H1 (cell line): ENCODE data around the gene AGXT2. TPM values are rescaled to one million over a fixed set of nuclear protein-coding genes. Genes with fewer than 3 reads are reported as not detected.

Experiments used
- CTCF ChIA-PET: fragments of 300-600 bp; sonication (Branson Sonifier 250); formaldehyde crosslinking; loops from one replicate; lab custom pipeline; 2021; ENCODE audit not compliant: partially characterized antibody; lab: Charles Lee
- POLR2A ChIA-PET: fragments of 300-600 bp; sonication (Branson Sonifier 250); formaldehyde crosslinking; loops from one replicate; lab custom pipeline; 2021; ENCODE audit warnings: inconsistent platforms; ENCODE audit not compliant: partially characterized antibody; lab: Charles Lee
- DNase-seq, 2 experiments: peaks; one replicate each; pipeline versions ENCODE4 v3.0.0 to v3.0.0-alpha.2; 2010 to 2022; ENCODE audit warnings: low spot score in 2 of 2, low read depth in 1 of 2, mixed read lengths in 1 of 2
- FAIRE-seq: peaks from 2 replicates; lab custom pipeline; 2011; peaks lifted over from hg19 to GRCh38; lab: Jason Lieb, UNC
- H2AFZ ChIP-seq: 2 replicates; pipeline ENCODE4 v1.8.1; 2012; ENCODE audit warnings: low read length, inconsistent platforms
- H2AK5ac ChIP-seq: 2 replicates; pipeline ENCODE4 v1.6.1; 2013; ENCODE audit warnings: low read depth, low read length
- H2BK120ac ChIP-seq: replicated peaks from 2 replicates; pipeline ENCODE3; 2013; ENCODE audit warnings: low read depth, low read length, inconsistent platforms
- H2BK12ac ChIP-seq: 2 replicates; pipeline ENCODE4 v1.6.1; 2013; ENCODE audit warnings: low read depth, low read length
- H2BK15ac ChIP-seq: 2 replicates; pipeline ENCODE4 v1.6.1; 2013; ENCODE audit warnings: low read length
- H2BK20ac ChIP-seq: 2 replicates; pipeline ENCODE4 v1.6.1; 2013; ENCODE audit warnings: low read length
- H2BK5ac ChIP-seq: 2 replicates; pipeline ENCODE4 v1.6.1; 2013; ENCODE audit warnings: low read depth, low read length
- H3K14ac ChIP-seq: 2 replicates; pipeline ENCODE4 v1.6.1; 2013; ENCODE audit warnings: inconsistent platforms; ENCODE audit not compliant: insufficient read length
- H3K18ac ChIP-seq: 2 replicates; pipeline ENCODE4 v1.6.1; 2013; ENCODE audit warnings: low read length; ENCODE audit errors: extremely low read depth
- H3K23ac ChIP-seq: 2 replicates; pipeline ENCODE4 v1.6.1; 2013; ENCODE audit warnings: inconsistent platforms; ENCODE audit not compliant: insufficient read length
- H3K23me2 ChIP-seq: 2 replicates; pipeline ENCODE4 v1.6.1; 2013; ENCODE audit warnings: low read depth, low read length
- H3K27ac ChIP-seq: 2 replicates; pipeline ENCODE4 v1.6.1; 2011; ENCODE audit warnings: low read depth, low read length, inconsistent platforms
- H3K27me3 ChIP-seq, 4 experiments: replicated peaks in 1 of 4; 1 replicate in 1 of 4; 2 replicates in 3 of 4; pipeline versions ENCODE4 v1.6.1 to v1.8.1; 2011 to 2013; ENCODE audit warnings: low read length in 3 of 4, mild to moderate bottlenecking in 3 of 4, inconsistent platforms in 2 of 4, mixed read lengths in 2 of 4, moderate library complexity in 1 of 4; ENCODE audit not compliant: control insufficient read depth in 3 of 4, insufficient read depth in 3 of 4; ENCODE audit errors: extremely low read depth in 1 of 4
- H3K36me3 ChIP-seq, 4 experiments: 2 replicates each; pipeline versions ENCODE4 v1.6.1 to v1.8.1; 2011 to 2013; ENCODE audit warnings: mild to moderate bottlenecking in 4 of 4, low read length in 3 of 4, moderate library complexity in 2 of 4, control low read depth in 1 of 4, inconsistent platforms in 1 of 4; ENCODE audit not compliant: insufficient read depth in 4 of 4, control insufficient read depth in 2 of 4
- H3K4ac ChIP-seq: replicated peaks from 2 replicates; pipeline ENCODE3; 2013; ENCODE audit warnings: low read length, low read depth, mixed read lengths, inconsistent platforms; ENCODE audit not compliant: insufficient read length
- H3K4me1 ChIP-seq, 4 experiments: replicated peaks in 1 of 4; 1 replicate in 1 of 4; 2 replicates in 3 of 4; pipeline versions ENCODE4 v1.6.1 to v1.8.1; 2011 to 2013; ENCODE audit warnings: low read length in 3 of 4, inconsistent platforms in 2 of 4, mixed read lengths in 1 of 4; ENCODE audit not compliant: insufficient read depth in 4 of 4, control insufficient read depth in 3 of 4
- H3K4me2 ChIP-seq, 2 experiments: 2 replicates each; pipeline versions ENCODE4 v1.6.1 to v1.8.1; 2011 to 2013; ENCODE audit warnings: low read depth in 2 of 2, low read length in 2 of 2, control low read depth in 1 of 2, inconsistent platforms in 1 of 2, mild to moderate bottlenecking in 1 of 2; ENCODE audit not compliant: insufficient read depth in 1 of 2
- H3K4me3 ChIP-seq, 4 experiments: fragments of 200-600, 300-600 bp in 1 of 4; sonication (generic), shearing (Covaris generic), sonication (Bioruptor Twin) in 1 of 4; 2 replicates each; pipeline versions ENCODE4 v1.5.1 to v1.8.1; 2011 to 2016; ENCODE audit warnings: low read length in 4 of 4, low read depth in 3 of 4, control low read depth in 2 of 4, inconsistent platforms in 2 of 4, mild to moderate bottlenecking in 2 of 4, mixed read lengths in 1 of 4, moderate library complexity in 1 of 4; ENCODE audit not compliant: insufficient read depth in 2 of 4; ENCODE audit errors: extremely low read depth in 1 of 4
- H3K56ac ChIP-seq: replicated peaks from 2 replicates; pipeline ENCODE3; 2013; ENCODE audit warnings: low read depth, mild to moderate bottlenecking, mixed read lengths, low read length, inconsistent platforms; ENCODE audit not compliant: insufficient read length
- H3K79me1 ChIP-seq: 2 replicates; pipeline ENCODE4 v1.6.1; 2013; ENCODE audit warnings: low read depth, low read length, control low read depth
- H3K79me2 ChIP-seq, 2 experiments: 2 replicates each; pipeline versions ENCODE4 v1.6.1 to v1.8.1; 2012 to 2013; ENCODE audit warnings: low read length in 2 of 2, mild to moderate bottlenecking in 2 of 2, inconsistent platforms in 1 of 2; ENCODE audit not compliant: insufficient read depth in 2 of 2, control insufficient read depth in 1 of 2
- H3K9ac ChIP-seq, 4 experiments: replicated peaks in 1 of 4; 1 replicate in 1 of 4; 2 replicates in 3 of 4; pipeline versions ENCODE4 v1.6.1 to v1.8.1; 2011 to 2013; ENCODE audit warnings: low read depth in 3 of 4, low read length in 3 of 4, control low read depth in 2 of 4, mild to moderate bottlenecking in 2 of 4, moderate library complexity in 2 of 4, inconsistent platforms in 1 of 4; ENCODE audit errors: extremely low read depth in 1 of 4
- H3K9me3 ChIP-seq, 2 experiments: 2 replicates each; pipeline versions ENCODE4 v1.6.1 to v1.8.1; 2012 to 2013; ENCODE audit warnings: mild to moderate bottlenecking in 2 of 2, moderate library complexity in 2 of 2, control low read depth in 1 of 2, inconsistent platforms in 1 of 2, low read depth in 1 of 2, low read length in 1 of 2, mixed read lengths in 1 of 2; ENCODE audit not compliant: insufficient read depth in 2 of 2
- H4K20me1 ChIP-seq, 2 experiments: replicated peaks in 1 of 2; 2 replicates each; pipeline versions ENCODE3 to v1.8.1; 2011 to 2013; ENCODE audit warnings: inconsistent platforms in 2 of 2, low read length in 2 of 2, mild to moderate bottlenecking in 1 of 2; ENCODE audit not compliant: insufficient read depth in 2 of 2, control insufficient read depth in 1 of 2
- H4K5ac ChIP-seq: 2 replicates; pipeline ENCODE4 v1.6.1; 2013; ENCODE audit warnings: low read length, low read depth, mixed read lengths, inconsistent platforms; ENCODE audit not compliant: insufficient read length
- H4K8ac ChIP-seq: 2 replicates; pipeline ENCODE4 v1.8.0; 2013; ENCODE audit warnings: mild to moderate bottlenecking, moderate library complexity, low read length, inconsistent platforms; ENCODE audit not compliant: insufficient read depth; ENCODE audit errors: extremely low read depth
- H4K91ac ChIP-seq: replicated peaks from 2 replicates; pipeline ENCODE3; 2013; ENCODE audit warnings: low read length, mixed read lengths, inconsistent platforms; ENCODE audit not compliant: insufficient read length
- NRF1 ChIP-seq: IDR thresholded peaks from 2 replicates; pipeline ENCODE4 v1.6.1; 2011; ENCODE audit warnings: mild to moderate bottlenecking, low read depth, low read length, improper control_type of control experiment
- SRF ChIP-seq: IDR thresholded peaks from 2 replicates; pipeline ENCODE4 v1.6.1; 2011; ENCODE audit warnings: mild to moderate bottlenecking, low read depth, low read length, moderate library complexity
- SUZ12 ChIP-seq: fragments of 200-600 bp; sonication (generic); IDR thresholded peaks from 2 replicates; pipeline ENCODE4 v1.6.1; 2012; ENCODE audit warnings: mild to moderate bottlenecking, inconsistent platforms, low read length, moderate library complexity, mixed read lengths
- WGBS, 2 experiments: shearing (Covaris generic) in 1 of 2; methylation state at CpG; one replicate each; pipeline versions ENCODE4 v1.1.6 to v1.1.7; 2013 to 2015; ENCODE audit warnings: low lambda C conversion rate in 2 of 2, mixed read lengths in 2 of 2, inconsistent platforms in 1 of 2, low coverage in 1 of 2, missing lambda C conversion rate in 1 of 2; ENCODE audit not compliant: insufficient replicate concordance in 2 of 2, insufficient coverage in 1 of 2, insufficient read length in 1 of 2; ENCODE audit errors: extremely low coverage in 1 of 2, missing lambda C conversion rate in 1 of 2; 5-methylcytosine and 5-hydroxymethylcytosine counted together
- polyA plus RNA-seq, 7 experiments: library from polyadenylated mRNA; depleted of rRNA in 3 of 7; stranded (reverse) in 5 of 7; unstranded in 2 of 7; fragments of >200 nt in 5 of 7; fragments of 200-250 nt in 2 of 7; gene quantifications; 1 replicate in 5 of 7; 2 replicates in 1 of 7; 4 replicates in 1 of 7; pipeline versions ENCODE4 v1.2.1 to v1.2.3, GENCODE V29; 2011 to 2013; ENCODE audit warnings: missing spikeins in 2 of 7, mixed read lengths in 2 of 7
- total RNA-seq: library from RNA; stranded (reverse); fragmentation: NEBNext Ultra II Directional; extraction: Animal tissue kit (Norgen Biotek cat#: 25700); gene quantifications from 2 replicates; pipeline ENCODE4 v1.2.1, GENCODE V29; 2021
- TF ChIP-seq, protein P1 (sequence below): IDR thresholded peaks from 2 replicates; pipeline ENCODE4 v1.6.1; 2012; ENCODE audit warnings: inconsistent platforms
- TF ChIP-seq, protein P2 (sequence below): IDR thresholded peaks from 2 replicates; pipeline ENCODE4 v1.6.1; 2011; ENCODE audit warnings: low read length, improper control_type of control experiment

AGXT2 gene
- total and polyA plus RNA-seq, 2 of the 8 experiments (the other 6 are each of a cell fraction or from before 2014, with no cell fraction given), result not detected

DNA sequence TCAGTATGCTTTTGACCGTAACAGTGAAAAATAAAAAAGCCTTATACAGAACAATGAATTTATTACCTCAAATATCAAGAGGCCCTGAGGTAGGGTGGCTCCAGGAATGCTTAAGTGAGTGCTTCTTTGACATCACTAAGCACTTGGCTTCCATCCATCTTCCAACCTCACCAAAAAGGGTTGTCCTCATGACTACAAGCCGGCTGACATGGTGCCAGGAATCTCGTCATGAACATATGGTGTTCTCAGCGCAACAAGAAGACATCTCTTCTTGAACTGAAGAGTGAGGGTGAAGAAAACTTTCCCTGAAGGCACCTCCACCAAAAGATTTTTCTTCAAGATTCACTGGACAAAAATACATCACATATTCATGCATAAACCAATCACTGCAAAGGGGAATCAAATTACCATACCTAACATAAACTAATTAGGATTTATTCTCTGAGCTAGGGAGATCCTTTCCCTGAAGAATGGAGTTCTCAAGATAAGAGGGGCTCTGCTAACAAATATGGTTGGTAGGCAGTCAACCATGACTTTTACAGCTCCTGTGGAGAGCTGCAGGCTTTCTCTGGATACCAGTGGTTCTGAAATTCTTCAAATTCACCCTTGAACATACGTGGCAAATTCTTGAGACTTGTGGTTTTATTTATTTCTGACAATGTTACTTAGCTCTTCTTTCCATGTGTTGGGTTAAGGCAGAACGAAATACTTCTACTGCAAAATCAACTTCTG lies 49.5 kb downstream of the AGXT2 start:
- H3K23ac ChIP-seq, result no peak overlapping the region
- H2BK20ac ChIP-seq, result no peak overlapping the region
- no peaks in the 10 kb centered on the region for H3K79me1 ChIP-seq
- H3K9me3 ChIP-seq, result no peaks in the 10 kb centered on the region
- POLR2A ChIA-PET, result no interaction called here
- no peak overlapping the region for H2BK5ac ChIP-seq
- no peak overlapping the region for H2AFZ ChIP-seq
- no peak overlapping the region for H3K18ac ChIP-seq
- H2AK5ac ChIP-seq, result no peak overlapping the region
- no peak overlapping the region for H2BK120ac ChIP-seq
- H2BK12ac ChIP-seq, result no peak overlapping the region
- no peak overlapping the region for H3K14ac ChIP-seq
- no peak overlapping the region for H4K91ac ChIP-seq
- no peaks in the 10 kb centered on the region for H3K27me3 ChIP-seq
- H3K23me2 ChIP-seq, result no peaks in the 10 kb centered on the region; the same call in 1 of the 2 replicates
- WGBS, 2 experiments, result 72% methylated on average over 6 of the region's 6 CpGs; no CpG with 5 or more reads in 1 of the 2 experiments
- H3K4me3 ChIP-seq, result no peak overlapping the region
- no peaks in the 10 kb centered on the region for H4K20me1 ChIP-seq
- H3K79me2 ChIP-seq, result no peaks in the 10 kb centered on the region
- no peak overlapping the region for H4K5ac ChIP-seq
- H3K4me1 ChIP-seq, result no peaks in the 10 kb centered on the region
- FAIRE-seq (no peak), DNase-seq (no peak)
- H3K56ac ChIP-seq, result no peak overlapping the region
- H3K36me3 ChIP-seq, result no peaks in the 10 kb centered on the region
- no peak overlapping the region for H2BK15ac ChIP-seq
- H4K8ac ChIP-seq, result no peak overlapping the region
- H3K9ac ChIP-seq, result no peak overlapping the region
- H3K4me2 ChIP-seq, result no peak overlapping the region
- CTCF ChIA-PET, result interaction anchor here (1.4 to 3.4 kb wide), 2 partner anchors 40 to 45 kb away, joined by 3 to 17 read pairs; no protein-coding TSS in a partner anchor
- H3K4ac ChIP-seq, result no peak overlapping the region
- H3K27ac ChIP-seq, result no peak overlapping the region
- TF ChIP-seq, protein P1, sequence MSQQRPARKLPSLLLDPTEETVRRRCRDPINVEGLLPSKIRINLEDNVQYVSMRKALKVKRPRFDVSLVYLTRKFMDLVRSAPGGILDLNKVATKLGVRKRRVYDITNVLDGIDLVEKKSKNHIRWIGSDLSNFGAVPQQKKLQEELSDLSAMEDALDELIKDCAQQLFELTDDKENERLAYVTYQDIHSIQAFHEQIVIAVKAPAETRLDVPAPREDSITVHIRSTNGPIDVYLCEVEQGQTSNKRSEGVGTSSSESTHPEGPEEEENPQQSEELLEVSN, result no peak
- TF ChIP-seq SUZ12, result no peak
- no peak for TF ChIP-seq SRF
- TF ChIP-seq, protein P2, sequence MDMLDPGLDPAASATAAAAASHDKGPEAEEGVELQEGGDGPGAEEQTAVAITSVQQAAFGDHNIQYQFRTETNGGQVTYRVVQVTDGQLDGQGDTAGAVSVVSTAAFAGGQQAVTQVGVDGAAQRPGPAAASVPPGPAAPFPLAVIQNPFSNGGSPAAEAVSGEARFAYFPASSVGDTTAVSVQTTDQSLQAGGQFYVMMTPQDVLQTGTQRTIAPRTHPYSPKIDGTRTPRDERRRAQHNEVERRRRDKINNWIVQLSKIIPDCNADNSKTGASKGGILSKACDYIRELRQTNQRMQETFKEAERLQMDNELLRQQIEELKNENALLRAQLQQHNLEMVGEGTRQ, result no peak
- no peak for TF ChIP-seq NRF1
